Type B pancreatic cell (in vitro differentiated cells): Measurements from ENCODE around the gene MSANTD1. TPM values are rescaled to one million over a fixed set of nuclear protein-coding genes. Genes with fewer than 3 reads are reported as not detected.

ENCODE experiments used
- DNase-seq: peaks from one replicate; pipeline ENCODE4 v3.0.0; 2021; ENCODE audit warnings: mixed read lengths; ENCODE audit not compliant: unreplicated experiment; ENCODE audit errors: extremely low spot score
- H3K27ac Mint-ChIP-seq: 2 replicates; pipeline ENCODE4 v1.8.0; 2021; ENCODE audit warnings: mild to moderate bottlenecking, mixed read lengths
- H3K27me3 Mint-ChIP-seq: 2 replicates; pipeline ENCODE4 v1.8.0; 2021; ENCODE audit warnings: mixed read lengths
- H3K36me3 Mint-ChIP-seq: 2 replicates; pipeline ENCODE4 v1.8.0; 2021; ENCODE audit warnings: mixed read lengths
- H3K4me1 Mint-ChIP-seq: one replicate; pipeline ENCODE4 v1.8.0; 2021; ENCODE audit warnings: mixed read lengths; ENCODE audit not compliant: unreplicated experiment
- H3K4me3 Mint-ChIP-seq: 2 replicates; pipeline ENCODE4 v1.8.0; 2021; ENCODE audit warnings: mild to moderate bottlenecking, mixed read lengths
- H3K9me3 Mint-ChIP-seq: 2 replicates; pipeline ENCODE4 v1.8.0; 2021; ENCODE audit warnings: mixed read lengths
- CTCF ChIP-seq: fragments of 200-600 bp; sonication (generic); conservative IDR thresholded peaks from 2 replicates; pipeline ENCODE4 v1.5.0; 2021; ENCODE audit warnings: antibody characterized with exemption, mild to moderate bottlenecking
- long read RNA-seq: library from polyadenylated mRNA; unstranded; transcript quantifications from one replicate; pipeline ENCODE4 v2.0.0, GENCODE V29; 2020
- total RNA-seq: library from RNA; stranded (reverse); gene quantifications from 2 replicates; pipeline ENCODE4 v1.2.1, GENCODE V29; 2021; ENCODE audit warnings: low replicate concordance

Gene MSANTD1
- total RNA-seq, result 1.4 TPM in 2 replicates
- long read RNA-seq, result 0 reads

- Mint-ChIP-seq H3K36me3 (no peaks in the 10 kb centered on the region), H3K4me3 (no peak within 1 kb of the TSS), H3K27ac (peak within 1 kb of the TSS; percentile 36), H3K27me3 (no peaks in the 10 kb centered on the region), H3K4me1 (no peaks in the 10 kb centered on the region), H3K9me3 (no peaks in the 10 kb centered on the region)
- TF ChIP-seq CTCF, result no peak
- DNase-seq, result no peak
Observed at GRCh38 chr4:3248811-3249661, at the start of gene MSANTD1. Gene MSANTD1 (plus strand): TSS chr4:3249159. CDS start chr4:3249223, 64 bp downstream.

GRCh38 chr4:3199653-3200422 lies 49.1 kb upstream of the MSANTD1 start:
- Mint-ChIP-seq H3K27ac (no peak overlapping the region), H3K9me3 (no peaks in the 10 kb centered on the region), H3K4me3 (no peak overlapping the region), H3K4me1 (no peaks in the 10 kb centered on the region), H3K36me3 (peaks cover 9% of the 10 kb centered on the region), H3K27me3 (no peaks in the 10 kb centered on the region)
- DNase-seq, result no peak
- no peak for TF ChIP-seq CTCF

- no peaks in the 10 kb centered on the region for H3K4me1 Mint-ChIP-seq
- no peaks in the 10 kb centered on the region for H3K27me3 Mint-ChIP-seq
- TF ChIP-seq CTCF, result no peak
- no peak overlapping the region for H3K27ac Mint-ChIP-seq
- H3K36me3 Mint-ChIP-seq, result peaks cover 9% of the 10 kb centered on the region
- no peak overlapping the region for H3K4me3 Mint-ChIP-seq
- no peak for DNase-seq
- H3K9me3 Mint-ChIP-seq, result no peaks in the 10 kb centered on the region
Observed at GRCh38 chr4:3200423-3201090, 48.4 kb upstream of the MSANTD1 start.

GRCh38 chr4:3201718-3202702 lies 46.9 kb upstream of the MSANTD1 start:
- H3K27ac Mint-ChIP-seq, result peak overlapping the region; percentile 48
- TF ChIP-seq CTCF, result no peak
- H3K27me3 Mint-ChIP-seq, result no peaks in the 10 kb centered on the region
- H3K9me3 Mint-ChIP-seq, result no peaks in the 10 kb centered on the region
- H3K36me3 Mint-ChIP-seq, result peaks cover 8% of the 10 kb centered on the region
- no peak for DNase-seq
- peaks cover 3% of the 10 kb centered on the region for H3K4me1 Mint-ChIP-seq
- no peak overlapping the region for H3K4me3 Mint-ChIP-seq
